Cardiac atrium fibroblast (primary cell): ENCODE measurements around the gene SLC26A6. TPM values are rescaled to one million over a fixed set of nuclear protein-coding genes. Genes with fewer than 3 reads are reported as not detected.

Experiments used
- total RNA-seq: library from RNA; depleted of rRNA; stranded (reverse); fragments of >200 nt; gene quantifications from 2 replicates; pipeline ENCODE4 v1.2.3, GENCODE V29; 2015

Gene SLC26A6
- total RNA-seq: 40.6 and 42.9 TPM in 2 replicates

GRCh38 chr3:48635222-48636021 lies at the start of gene SLC26A6:
Gene SLC26A6 (minus strand): TSS chr3:48635461. CDS start chr3:48635393, 68 bp downstream.

GRCh38 chr3:48662753-48663488 lies 27.7 kb upstream of the SLC26A6 start, which contains the start of gene CELSR3:
Gene CELSR3 (minus strand): TSS chr3:48662886. CDS start chr3:48662634, 252 bp downstream.

GRCh38 chr3:48621461-48621869 lies 13.8 kb downstream of the SLC26A6 start, which contains the start of gene TMEM89:
Gene TMEM89 (minus strand): TSS chr3:48621769. CDS start chr3:48621756, 13 bp downstream.

DNA sequence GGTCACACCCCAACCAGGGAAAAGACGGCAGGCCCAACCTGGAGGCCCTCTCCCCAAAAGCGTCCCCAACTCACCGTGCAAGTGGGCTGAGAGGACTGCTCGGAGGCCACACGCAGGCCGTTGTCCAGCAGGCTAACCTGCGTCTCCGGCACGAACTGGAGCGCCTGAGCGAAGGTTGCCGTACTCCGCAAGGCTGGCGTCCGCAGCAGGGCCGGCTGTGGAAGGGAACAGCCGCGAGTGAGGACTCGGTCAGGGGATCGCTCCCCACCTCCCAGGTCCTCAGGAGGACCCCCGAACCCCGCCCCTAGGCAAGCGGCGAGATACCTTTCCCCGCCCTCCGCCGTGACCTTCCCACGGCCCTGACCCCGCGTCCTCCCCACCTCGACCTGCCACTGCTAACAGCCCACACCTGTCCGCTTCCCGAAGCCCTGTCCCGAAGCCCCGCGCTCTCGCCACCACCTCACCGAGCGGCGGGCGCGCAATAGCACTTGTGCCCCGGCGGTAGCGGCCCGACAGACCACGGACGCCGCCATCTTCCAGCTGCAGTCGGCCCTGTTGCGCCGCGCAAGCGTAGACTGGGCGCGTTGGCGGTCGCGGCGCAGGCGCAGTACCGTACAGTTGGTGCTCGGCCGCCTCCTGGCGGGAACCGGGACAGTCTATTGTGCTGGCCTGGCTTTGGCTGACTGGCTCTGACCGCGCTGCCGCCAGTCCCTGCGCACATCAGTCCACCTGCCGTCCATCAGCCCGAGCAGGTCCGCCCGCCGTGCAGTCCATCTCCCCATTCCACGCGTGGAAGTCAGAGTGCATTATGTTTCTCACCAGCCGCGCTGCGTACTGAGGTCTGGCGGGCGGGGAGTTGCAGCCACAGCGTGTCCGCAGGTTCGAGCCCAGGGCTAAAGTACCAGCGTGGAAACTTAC lies 25.9 kb downstream of the SLC26A6 start, which contains the start of gene UQCRC1:
TSS of gene UQCRC1 (minus strand) at position 559 of the 918 bp plus-strand sequence. CDS start at position 533, 26 bp downstream.

DNA sequence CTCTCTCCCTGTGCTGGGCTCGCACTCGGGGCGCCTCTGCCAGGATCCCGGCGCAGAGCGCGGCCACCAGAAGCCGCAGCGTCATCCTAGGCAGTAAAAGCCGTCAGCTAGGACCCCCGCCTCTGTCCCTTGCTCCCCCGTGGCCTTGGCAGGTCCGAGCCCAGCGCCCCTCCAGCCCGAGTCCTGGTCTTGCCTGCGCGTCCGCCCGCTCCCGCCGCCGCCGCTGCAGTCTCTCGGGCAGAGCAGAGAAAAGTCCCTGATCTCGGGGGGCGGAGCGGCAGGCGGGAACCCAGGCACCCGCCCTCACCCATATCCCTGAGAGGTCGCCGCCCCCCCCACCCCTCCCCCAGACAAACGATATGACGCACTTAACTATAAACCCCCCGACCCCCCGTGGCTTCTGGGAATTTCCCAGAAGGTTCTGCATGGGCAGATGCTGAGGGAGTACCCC lies 40.2 kb downstream of the SLC26A6 start, which contains the start of gene COL7A1:
TSS of gene COL7A1 (minus strand) at position 255 of the 451 bp plus-strand sequence. CDS start at position 85, 170 bp downstream.

Other genes starting within 250 kb of the SLC26A6 start
- 9.2 and 20.9 TPM in 2 replicates for gene PLXNB1, start 205.4 kb downstream of the SLC26A6 start, total RNA-seq
- 8.3 and 18.3 TPM in 2 replicates for gene CCDC51, start 195.3 kb downstream of the SLC26A6 start, total RNA-seq
- 270 and 350 TPM in 2 replicates for gene TMA7, start 195.2 kb downstream of the SLC26A6 start, total RNA-seq
- 3.9 and 4.9 TPM in 2 replicates for gene ATRIP, start 188.7 kb downstream of the SLC26A6 start, total RNA-seq
- gene SHISA5, start 131.3 kb downstream of the SLC26A6 start, total RNA-seq: 136 and 163 TPM in 2 replicates
- 35.4 and 41.0 TPM in 2 replicates for gene PFKFB4, start 78.7 kb downstream of the SLC26A6 start, total RNA-seq
- 1.6 and 1.9 TPM in 2 replicates for gene UCN2, start 71.7 kb downstream of the SLC26A6 start, total RNA-seq
- 5.4 and 14.9 TPM in 2 replicates for gene COL7A1, start 40.1 kb downstream of the SLC26A6 start, total RNA-seq
- 172 and 199 TPM in 2 replicates for gene UQCRC1, start 25.8 kb downstream of the SLC26A6 start, total RNA-seq
- gene TMEM89, start 13.7 kb downstream of the SLC26A6 start, total RNA-seq: not detected in 2 replicates
- gene CELSR3, start 27.4 kb upstream of the SLC26A6 start, total RNA-seq: 1.9 and 2.5 TPM in 2 replicates
- 28.0 and 37.7 TPM in 2 replicates for gene NCKIPSD, start 50.5 kb upstream of the SLC26A6 start, total RNA-seq
- gene IP6K2, start 81.8 kb upstream of the SLC26A6 start, total RNA-seq: 46.0 and 54.9 TPM in 2 replicates
- 25.3 and 33.5 TPM in 2 replicates for gene PRKAR2A, start 212.4 kb upstream of the SLC26A6 start, total RNA-seq